ENCODE measurements around the gene PALLD.

DNA sequence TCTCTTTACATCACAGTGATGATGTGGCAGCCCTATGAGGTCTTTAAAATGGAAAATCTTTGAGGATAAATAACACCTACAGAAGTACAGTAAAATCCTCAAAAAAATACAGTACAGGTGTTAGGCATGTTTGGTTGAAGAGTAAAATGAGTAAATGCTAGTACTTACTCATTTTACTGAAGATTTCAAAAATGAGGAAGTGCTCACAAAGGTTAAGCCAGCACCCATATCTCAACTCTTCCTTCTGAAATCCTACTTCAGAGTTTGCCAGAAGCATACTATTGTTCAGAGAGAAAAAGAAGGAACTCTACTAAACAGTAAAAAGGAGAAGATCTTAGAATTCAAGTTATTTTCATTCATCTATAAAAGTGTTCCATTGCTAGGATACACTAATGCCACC is 382.3 kb downstream of the PALLD start:
- no peak for TF ChIP-seq CTCF (IDR thresholded peaks at IDR 0.05 in 2 of 3, conservative IDR thresholded peaks at IDR 0.05 in 1 of 3; ENCODE audit: borderline replicate concordance in 1 of 3, insufficient read depth in 1 of 3, low read depth in 2 of 3, low read length in 2 of 3)
- TF ChIP-seq POLR2AphosphoS5 (IDR thresholded peaks at IDR 0.05; ENCODE audit: low read depth, low read length) = no peak
- no peak for TF ChIP-seq POLR2A (IDR thresholded peaks at IDR 0.05; ENCODE audit: borderline replicate concordance, extremely low read depth, insufficient read depth, insufficient read length)
- no peak for TF ChIP-seq EZH2phosphoT487 (IDR thresholded peaks at IDR 0.05; ENCODE audit: borderline replicate concordance)
- no peak for TF ChIP-seq JUND (IDR thresholded peaks at IDR 0.05)
- no peak for TF ChIP-seq ZBTB33 (IDR thresholded peaks at IDR 0.05; ENCODE audit: extremely low read depth, insufficient replicate concordance, low read length)
- TF ChIP-seq, protein P1, sequence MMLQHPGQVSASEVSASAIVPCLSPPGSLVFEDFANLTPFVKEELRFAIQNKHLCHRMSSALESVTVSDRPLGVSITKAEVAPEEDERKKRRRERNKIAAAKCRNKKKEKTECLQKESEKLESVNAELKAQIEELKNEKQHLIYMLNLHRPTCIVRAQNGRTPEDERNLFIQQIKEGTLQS (IDR thresholded peaks at IDR 0.05) = no peak
